OCI-LY3 (cell line): ENCODE measurements around the gene PSMA6.

Experiments
- CTCF ChIP-seq: fragments of 200-600, 300-600 bp; sonication (generic); IDR thresholded peaks from 2 replicates; pipeline ENCODE4 v1.5.1; 2014; ENCODE audit warnings: antibody characterized with exemption, low read length, low read depth
- EZH2phosphoT487 ChIP-seq: fragments of 200-600 bp; shearing (Covaris generic); IDR thresholded peaks from 2 replicates; pipeline ENCODE4 v1.6.1; 2018; ENCODE audit warnings: antibody characterized with exemption, mixed run types, low read depth

- TF ChIP-seq CTCF (no peak), EZH2phosphoT487 (no peak)
These were observed 55.3 kb downstream of the PSMA6 start for GRCh38 chr14:35347323-35348043.
